H9 (cell line): ENCODE measurements around the gene ZAR1. TPM values are rescaled to one million over a fixed set of nuclear protein-coding genes. Genes with fewer than 3 reads are reported as not detected.

ENCODE experiments used
- DNase-seq: peaks from one replicate; pipeline ENCODE4 v3.0.0-alpha.2; 2017
- H2AFZ ChIP-seq: one replicate; pipeline ENCODE4 v1.6.1; 2013; ENCODE audit warnings: mild to moderate bottlenecking, low read length, control low read depth, moderate library complexity
- H2AK5ac ChIP-seq: 2 replicates; pipeline ENCODE4 v1.6.1; 2013; ENCODE audit warnings: low read length, control low read depth, mixed read lengths; ENCODE audit not compliant: insufficient read length
- H2BK120ac ChIP-seq: one replicate; pipeline ENCODE4 v1.6.1; 2013; ENCODE audit warnings: low read depth, mild to moderate bottlenecking, low read length, control low read depth, inconsistent platforms; ENCODE audit not compliant: poor library complexity, severe bottlenecking
- H2BK12ac ChIP-seq: 2 replicates; pipeline ENCODE4 v1.6.1; 2013; ENCODE audit warnings: low read length, control low read depth, mixed read lengths, low read depth; ENCODE audit not compliant: insufficient read length
- H2BK15ac ChIP-seq: 2 replicates; pipeline ENCODE4 v1.6.1; 2013; ENCODE audit warnings: low read depth, low read length, control low read depth
- H2BK20ac ChIP-seq: one replicate; pipeline ENCODE4 v1.6.1; 2013; ENCODE audit warnings: low read depth, mild to moderate bottlenecking, low read length, control low read depth, inconsistent platforms; ENCODE audit not compliant: poor library complexity, severe bottlenecking
- H2BK5ac ChIP-seq: 2 replicates; pipeline ENCODE4 v1.6.1; 2013; ENCODE audit warnings: low read length, control low read depth, mixed read lengths; ENCODE audit not compliant: insufficient read length
- H3K14ac ChIP-seq: 2 replicates; pipeline ENCODE4 v1.6.1; 2013; ENCODE audit warnings: low read length, control low read depth; ENCODE audit not compliant: insufficient read depth
- H3K18ac ChIP-seq: 2 replicates; pipeline ENCODE4 v1.6.1; 2013; ENCODE audit warnings: low read depth, mild to moderate bottlenecking, mixed read lengths, low read length, control low read depth; ENCODE audit not compliant: insufficient read length
- H3K23ac ChIP-seq: 2 replicates; pipeline ENCODE4 v1.6.1; 2013; ENCODE audit warnings: low read length, control low read depth, mixed read lengths, low read depth; ENCODE audit not compliant: insufficient read length
- H3K23me2 ChIP-seq: 2 replicates; pipeline ENCODE4 v1.6.1; 2013; ENCODE audit warnings: low read depth, mild to moderate bottlenecking, mixed read lengths, low read length, control low read depth; ENCODE audit not compliant: insufficient read length, poor library complexity, severe bottlenecking
- H3K27ac ChIP-seq: 2 replicates; pipeline ENCODE4 v1.5.1; 2013; ENCODE audit warnings: low read length, control low read depth, mixed read lengths, low read depth; ENCODE audit not compliant: insufficient read length
- H3K27me3 ChIP-seq: 2 replicates; pipeline ENCODE4 v1.6.1; 2013; ENCODE audit warnings: low read length, control low read depth, inconsistent platforms; ENCODE audit not compliant: insufficient read depth
- H3K4ac ChIP-seq: 2 replicates; pipeline ENCODE4 v1.6.1; 2013; ENCODE audit warnings: low read depth, mild to moderate bottlenecking, control low read depth, inconsistent platforms, low read length, moderate library complexity
- H3K4me1 ChIP-seq: 2 replicates; pipeline ENCODE4 v1.6.1; 2013; ENCODE audit warnings: low read length, control low read depth, inconsistent platforms; ENCODE audit not compliant: insufficient read depth
- H3K4me2 ChIP-seq: 2 replicates; pipeline ENCODE4 v1.6.1; 2013; ENCODE audit warnings: low read length, control low read depth, mixed read lengths; ENCODE audit not compliant: insufficient read length, insufficient read depth
- H3K56ac ChIP-seq: 2 replicates; pipeline ENCODE4 v1.6.1; 2013; ENCODE audit warnings: low read depth, mild to moderate bottlenecking, mixed read lengths, low read length, control low read depth; ENCODE audit not compliant: insufficient read length
- H3K79me1 ChIP-seq: 2 replicates; pipeline ENCODE4 v1.6.1; 2013; ENCODE audit warnings: low read depth, mild to moderate bottlenecking, moderate library complexity, low read length, control low read depth, inconsistent platforms; ENCODE audit not compliant: insufficient read depth, poor library complexity, severe bottlenecking
- H3K79me2 ChIP-seq: 2 replicates; pipeline ENCODE4 v1.6.1; 2013; ENCODE audit warnings: low read length, control low read depth, inconsistent platforms; ENCODE audit not compliant: insufficient read depth
- H3K9ac ChIP-seq: 2 replicates; pipeline ENCODE4 v1.6.1; 2013; ENCODE audit warnings: low read length, control low read depth, mixed read lengths; ENCODE audit not compliant: insufficient read length; ENCODE audit errors: extremely low read depth
- H3K9me3 ChIP-seq: one replicate; pipeline ENCODE4 v1.6.1; 2013; ENCODE audit warnings: low read depth, low read length, inconsistent platforms; ENCODE audit not compliant: control insufficient read depth
- H3T11ph ChIP-seq: one replicate; pipeline ENCODE4 v1.6.1; 2013; ENCODE audit warnings: mild to moderate bottlenecking, low read length, control low read depth, inconsistent platforms
- H4K20me1 ChIP-seq: one replicate; pipeline ENCODE4 v1.6.1; 2013; ENCODE audit not compliant: control insufficient read depth, insufficient read length, insufficient read depth
- H4K5ac ChIP-seq: 2 replicates; pipeline ENCODE4 v1.6.1; 2013; ENCODE audit warnings: low read depth, mild to moderate bottlenecking, mixed read lengths, low read length, control low read depth; ENCODE audit not compliant: insufficient read length
- H4K8ac ChIP-seq: replicated peaks from 2 replicates; pipeline ENCODE4 v1.6.1; 2013; ENCODE audit warnings: low read length, control low read depth, mixed read lengths, low read depth; ENCODE audit not compliant: insufficient read length
- H4K91ac ChIP-seq: 2 replicates; pipeline ENCODE4 v1.6.1; 2013; ENCODE audit warnings: low read depth, mild to moderate bottlenecking, moderate library complexity, mixed read lengths, low read length, control low read depth; ENCODE audit not compliant: insufficient read length
- H3K27ac Mint-ChIP-seq, 3 experiments: 2 replicates in 2 of 3; 3 replicates in 1 of 3; pipeline ENCODE4 v1.8.0; 2020 to 2021; ENCODE audit warnings: mixed read lengths in 3 of 3, mild to moderate bottlenecking in 1 of 3, moderate library complexity in 1 of 3
- H3K27me3 Mint-ChIP-seq: 2 replicates; pipeline ENCODE4 v1.8.0; 2021; ENCODE audit warnings: low read depth, mild to moderate bottlenecking, moderate library complexity, mixed read lengths
- H3K36me3 Mint-ChIP-seq, 3 experiments: 2 replicates in 2 of 3; 3 replicates in 1 of 3; pipeline ENCODE4 v1.8.0; 2020 to 2021; ENCODE audit warnings: low read depth in 3 of 3, mixed read lengths in 3 of 3; ENCODE audit not compliant: insufficient read depth in 1 of 3
- H3K4me1 Mint-ChIP-seq, 2 experiments: 2 replicates each; pipeline ENCODE4 v1.8.0; 2020; ENCODE audit warnings: mixed read lengths in 2 of 2
- H3K4me3 Mint-ChIP-seq, 2 experiments: 2 replicates in 1 of 2; 3 replicates in 1 of 2; pipeline ENCODE4 v1.8.0; 2020 to 2021; ENCODE audit warnings: mild to moderate bottlenecking in 2 of 2, mixed read lengths in 2 of 2, moderate library complexity in 1 of 2
- H3K9me3 Mint-ChIP-seq, 2 experiments: 2 replicates in 1 of 2; 3 replicates in 1 of 2; pipeline ENCODE4 v1.8.0; 2020; ENCODE audit warnings: mild to moderate bottlenecking in 2 of 2, mixed read lengths in 2 of 2, moderate library complexity in 1 of 2
- WGBS: extraction: QIAGEN DNeasy Blood & Tissue Kit; methylation state at CpG from one replicate; pipeline ENCODE4 v1.1.7; 2013; ENCODE audit warnings: missing lambda C conversion rate, low lambda C conversion rate, mixed read lengths; ENCODE audit not compliant: insufficient read length; ENCODE audit errors: extremely low coverage; 5-methylcytosine and 5-hydroxymethylcytosine counted together
- total RNA-seq: library from RNA; stranded (reverse); gene quantifications from 2 replicates; pipeline ENCODE4 v1.2.1, GENCODE V29; 2021
- TF ChIP-seq, protein P1 (sequence below): fragments of 200-600 bp; sonication (generic); conservative IDR thresholded peaks from 3 replicates; pipeline ENCODE4 v1.8.0; 2021; ENCODE audit warnings: antibody characterized with exemption, mild to moderate bottlenecking

The ZAR1 gene
- total RNA-seq, 1 experiment from 2014 or later: 0.61 TPM

GRCh38 chr4:48499551-48500066, 9.6 kb downstream of the ZAR1 start:
- Histone ChIP-seq H3T11ph (no peak overlapping the region), H3K23me2 (no peaks in the 10 kb centered on the region), H3K4ac (no peak overlapping the region), H2BK15ac (no peak overlapping the region), H3K14ac (no peak overlapping the region), H3K9ac (no peak overlapping the region), H2BK120ac (no peak overlapping the region), H2AFZ (no peak overlapping the region), H4K8ac (no peak overlapping the region), H3K4me2 (no peak overlapping the region), H3K27me3 (no peaks in the 10 kb centered on the region), H4K91ac (no peak overlapping the region), H2BK20ac (no peak overlapping the region), H2AK5ac (no peak overlapping the region), H3K79me1 (no peaks in the 10 kb centered on the region), H4K5ac (no peak overlapping the region), H3K23ac (no peak overlapping the region), H4K20me1 (no peaks in the 10 kb centered on the region), H3K18ac (no peak overlapping the region), H3K4me1 (no peaks in the 10 kb centered on the region; the same call in 1 of the 2 replicates), H3K79me2 (no peaks in the 10 kb centered on the region), H2BK5ac (no peak overlapping the region), H2BK12ac (no peak overlapping the region), H3K9me3 (no peaks in the 10 kb centered on the region), H3K27ac (no peak overlapping the region), H3K56ac (no peak overlapping the region)
- Mint-ChIP-seq H3K9me3 (no peaks in the 10 kb centered on the region), H3K27ac (no peak overlapping the region), H3K4me3 (no peak overlapping the region), H3K27me3 (peaks cover 1% of the 10 kb centered on the region; the same call in 1 of the 2 replicates), H3K4me1 (peaks cover 5 to 8% of the 10 kb centered on the region in 2 experiments), H3K36me3 (peaks cover 5 to 24% (median 17%) of the 10 kb centered on the region in 3 experiments; a peak in 6 of 7 replicates)
- no peak for DNase-seq
- TF ChIP-seq, protein P1, sequence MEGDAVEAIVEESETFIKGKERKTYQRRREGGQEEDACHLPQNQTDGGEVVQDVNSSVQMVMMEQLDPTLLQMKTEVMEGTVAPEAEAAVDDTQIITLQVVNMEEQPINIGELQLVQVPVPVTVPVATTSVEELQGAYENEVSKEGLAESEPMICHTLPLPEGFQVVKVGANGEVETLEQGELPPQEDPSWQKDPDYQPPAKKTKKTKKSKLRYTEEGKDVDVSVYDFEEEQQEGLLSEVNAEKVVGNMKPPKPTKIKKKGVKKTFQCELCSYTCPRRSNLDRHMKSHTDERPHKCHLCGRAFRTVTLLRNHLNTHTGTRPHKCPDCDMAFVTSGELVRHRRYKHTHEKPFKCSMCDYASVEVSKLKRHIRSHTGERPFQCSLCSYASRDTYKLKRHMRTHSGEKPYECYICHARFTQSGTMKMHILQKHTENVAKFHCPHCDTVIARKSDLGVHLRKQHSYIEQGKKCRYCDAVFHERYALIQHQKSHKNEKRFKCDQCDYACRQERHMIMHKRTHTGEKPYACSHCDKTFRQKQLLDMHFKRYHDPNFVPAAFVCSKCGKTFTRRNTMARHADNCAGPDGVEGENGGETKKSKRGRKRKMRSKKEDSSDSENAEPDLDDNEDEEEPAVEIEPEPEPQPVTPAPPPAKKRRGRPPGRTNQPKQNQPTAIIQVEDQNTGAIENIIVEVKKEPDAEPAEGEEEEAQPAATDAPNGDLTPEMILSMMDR: no peak
- WGBS: no CpG with 5 or more reads among the region's 3 CpGs
